NCI-H1105 treated with DMSO at 0.1 percent for 48 hours (cell line): ENCODE measurements around the gene LILRB5.
A peak's percentile ranks its signal among the peaks of the same experiment; 100 is the strongest.
"Not testable (repeated sequence)": the region's sequence is repeated elsewhere in the genome, so short reads cannot be mapped to it uniquely, and the experiment has no call there.

Experiments used
- DNase-seq: peaks from one replicate; lab custom pipeline; 2025; lab: John Stamatoyannopoulos, UW

Gene LILRB5

GRCh38 chr19:54275951-54276350, 18.9 kb upstream of the LILRB5 start:
- DNase-seq = no peak

- DNase-seq = not testable (repeated sequence)
Measured at GRCh38 chr19:54274516-54274915, 17.4 kb upstream of the LILRB5 start.

GRCh38 chr19:54273821-54274220, 16.7 kb upstream of the LILRB5 start:
- DNase-seq = no peak

GRCh38 chr19:54272181-54272580, 15.1 kb upstream of the LILRB5 start:
- not testable (repeated sequence) for DNase-seq

GRCh38 chr19:54271587-54271986, 14.5 kb upstream of the LILRB5 start:
- DNase-seq = not testable (repeated sequence)

GRCh38 chr19:54271106-54271505, 14.0 kb upstream of the LILRB5 start:
- no peak for DNase-seq

GRCh38 chr19:54268936-54269335, 11.9 kb upstream of the LILRB5 start:
- no peak for DNase-seq

- DNase-seq = peak; percentile 57
Measured at GRCh38 chr19:54266133-54266532, 9.1 kb upstream of the LILRB5 start.

GRCh38 chr19:54262470-54262869, 5.4 kb upstream of the LILRB5 start:
- DNase-seq = no peak

- DNase-seq = peak; percentile 0
Measured at GRCh38 chr19:54262066-54262465, 5.0 kb upstream of the LILRB5 start.

- no peak for DNase-seq
Measured at GRCh38 chr19:54256250-54257115, 590 bp downstream of the LILRB5 start.

- no peak for DNase-seq
Measured at GRCh38 chr19:54255105-54255775, 1.8 kb downstream of the LILRB5 start.

- no peak for DNase-seq
Measured at GRCh38 chr19:54254195-54254906, 2.7 kb downstream of the LILRB5 start.

- DNase-seq = no peak
Measured at GRCh38 chr19:54253331-54254194, 3.5 kb downstream of the LILRB5 start.

GRCh38 chr19:54252845-54253244, 4.2 kb downstream of the LILRB5 start:
- no peak for DNase-seq

- DNase-seq = no peak
Measured at GRCh38 chr19:54252243-54252642, 4.8 kb downstream of the LILRB5 start.

GRCh38 chr19:54248016-54248601, 9.0 kb downstream of the LILRB5 start:
- no peak for DNase-seq

- DNase-seq = no peak
Measured at GRCh38 chr19:54247106-54247930, 9.8 kb downstream of the LILRB5 start.

- no peak for DNase-seq
Measured at GRCh38 chr19:54245936-54246335, 11.1 kb downstream of the LILRB5 start.

GRCh38 chr19:54243809-54244208, 13.3 kb downstream of the LILRB5 start:
- not testable (repeated sequence) for DNase-seq
